Transverse colon (tissue), 3 donors: ENCODE data around the gene NAT16.

Experiments used
- CTCF ChIP-seq, 5 experiments: fragments of 200-600 bp in 3 of 5; fragments of 450-650 bp in 2 of 5; sonication (generic) in 3 of 5; IDR thresholded peaks; 1 replicate in 2 of 5; 2 replicates in 3 of 5; pipeline ENCODE4 v1.5.1; 2016 to 2017; ENCODE audit warnings: antibody characterized with exemption in 5 of 5, inconsistent platforms in 3 of 5, mild to moderate bottlenecking in 2 of 5, moderate library complexity in 1 of 5
- POLR2A ChIP-seq: fragments of 450-650 bp; IDR thresholded peaks from one replicate; pipeline ENCODE4 v1.6.1; 2016; ENCODE audit warnings: antibody characterized with exemption, mild to moderate bottlenecking, moderate library complexity

- TF ChIP-seq POLR2A (no peak), CTCF (IDR thresholded peaks at IDR 0.05) (no peak)
These were observed 17.4 kb downstream of the NAT16 start for GRCh38 chr7:101162551-101163278.
